Measurements from ENCODE around the gene TBC1D10B.
"Not testable (repeated sequence)": the region's sequence is repeated elsewhere in the genome, so short reads cannot be mapped to it uniquely, and the experiment has no call there.

The TBC1D10B gene

DNA sequence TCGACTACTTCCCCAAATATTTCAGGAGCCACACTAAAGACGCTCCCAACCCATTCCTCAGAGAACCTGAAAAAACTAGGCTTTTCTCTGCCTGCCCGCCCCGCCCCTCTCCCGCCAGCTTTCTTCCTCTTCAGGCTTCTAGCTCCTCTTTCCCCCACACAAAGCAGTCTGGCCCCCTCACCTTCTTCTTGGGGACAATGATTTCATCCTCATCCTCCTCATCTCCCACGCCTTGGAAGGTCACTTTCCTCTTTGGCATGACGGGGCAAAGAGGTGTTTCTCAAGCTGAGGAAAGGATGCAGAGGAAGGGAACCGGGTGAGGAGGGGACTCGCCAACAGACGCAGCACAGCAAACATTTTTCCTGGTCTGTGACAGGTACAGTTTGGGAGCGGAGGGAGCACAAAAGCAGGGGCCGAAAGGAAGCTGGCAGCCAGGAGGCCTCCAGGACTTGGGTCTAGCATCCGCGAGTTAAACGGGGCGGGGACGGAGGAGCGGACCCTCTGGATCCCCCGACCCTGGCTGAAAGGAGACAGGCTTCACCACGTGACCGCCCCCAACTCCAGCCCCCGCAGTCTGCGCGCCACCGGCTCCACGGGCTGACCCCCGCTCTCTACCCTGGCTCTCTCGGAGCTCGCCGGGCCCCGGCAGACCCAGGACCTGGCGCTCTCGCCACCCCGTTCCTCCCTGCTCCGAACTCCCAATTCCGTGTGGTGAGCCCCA, 15.7 kb downstream of the TBC1D10B start:
- no peak for DNase-seq

- no peak for DNase-seq
Measured at GRCh38 chr16:30353438-30354129, 16.7 kb downstream of the TBC1D10B start.

- no peak for DNase-seq
Measured at GRCh38 chr16:30352488-30353401, 17.5 kb downstream of the TBC1D10B start.

- no peak for DNase-seq
Measured at GRCh38 chr16:30351586-30352419, 18.5 kb downstream of the TBC1D10B start.

GRCh38 chr16:30351001-30351441, 19.3 kb downstream of the TBC1D10B start:
- DNase-seq: no peak

DNA sequence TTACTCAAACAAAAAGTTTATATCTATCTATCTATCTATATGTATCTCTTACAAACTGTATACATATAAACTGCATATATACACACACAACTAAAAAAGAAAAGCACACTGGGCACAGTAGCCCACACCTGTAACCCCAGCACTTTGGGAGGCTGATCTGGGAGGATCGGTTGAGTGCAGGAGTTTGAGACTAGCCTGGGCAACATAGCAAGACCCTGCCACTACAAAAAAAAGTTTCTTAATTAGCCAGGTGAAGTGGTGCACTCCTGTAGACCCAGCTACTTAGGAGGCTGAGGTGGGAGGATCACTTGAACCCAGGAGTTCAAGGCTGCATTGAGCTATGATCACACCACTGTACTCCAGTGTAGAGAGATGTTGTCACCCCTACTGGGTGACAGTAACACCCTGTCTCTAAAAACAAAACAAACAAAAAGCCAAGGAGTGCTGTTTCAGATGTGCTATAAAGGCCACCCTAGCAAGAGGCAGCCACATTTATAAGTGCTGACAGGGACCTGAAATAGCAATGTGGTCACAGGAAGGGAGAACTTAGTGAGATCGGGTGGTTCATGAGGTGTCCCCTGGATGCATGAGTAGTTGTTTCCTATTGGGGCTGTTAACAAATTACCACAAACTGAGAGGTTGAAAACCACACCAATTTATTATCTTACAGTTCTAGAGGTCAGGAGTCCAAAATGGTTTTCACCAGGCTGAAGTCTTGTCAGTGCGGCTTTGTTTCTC, 20.0 kb downstream of the TBC1D10B start:
- no peak for DNase-seq

DNA sequence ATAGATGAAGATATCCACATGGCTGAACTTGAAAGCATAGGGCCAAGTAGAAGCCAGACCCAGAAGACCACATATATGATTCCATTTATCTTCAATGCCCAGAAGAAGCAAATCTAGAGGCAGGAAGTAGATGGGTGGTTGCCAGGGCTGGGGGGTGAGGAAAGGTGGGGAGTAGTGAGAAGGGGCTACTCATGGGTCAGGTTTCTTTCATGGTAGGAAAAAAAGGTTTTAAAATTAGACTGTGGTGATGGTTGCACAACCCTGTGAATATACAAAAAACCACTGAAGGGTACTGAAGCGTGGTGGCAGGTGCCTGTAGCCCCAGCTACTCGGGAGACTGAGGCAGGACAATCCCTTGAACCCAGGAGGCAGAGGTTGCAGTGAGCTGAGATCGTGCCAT, 20.6 kb downstream of the TBC1D10B start:
- no peak for DNase-seq

GRCh38 chr16:30348929-30349328, 21.4 kb downstream of the TBC1D10B start:
- DNase-seq: no peak

GRCh38 chr16:30348113-30348512, 22.2 kb downstream of the TBC1D10B start:
- no peak for DNase-seq

- no peak for DNase-seq
Measured at GRCh38 chr16:30346286-30346685, 24.0 kb downstream of the TBC1D10B start.

GRCh38 chr16:30343491-30343820, 26.8 kb downstream of the TBC1D10B start:
- DNase-seq: not testable (repeated sequence)

DNA sequence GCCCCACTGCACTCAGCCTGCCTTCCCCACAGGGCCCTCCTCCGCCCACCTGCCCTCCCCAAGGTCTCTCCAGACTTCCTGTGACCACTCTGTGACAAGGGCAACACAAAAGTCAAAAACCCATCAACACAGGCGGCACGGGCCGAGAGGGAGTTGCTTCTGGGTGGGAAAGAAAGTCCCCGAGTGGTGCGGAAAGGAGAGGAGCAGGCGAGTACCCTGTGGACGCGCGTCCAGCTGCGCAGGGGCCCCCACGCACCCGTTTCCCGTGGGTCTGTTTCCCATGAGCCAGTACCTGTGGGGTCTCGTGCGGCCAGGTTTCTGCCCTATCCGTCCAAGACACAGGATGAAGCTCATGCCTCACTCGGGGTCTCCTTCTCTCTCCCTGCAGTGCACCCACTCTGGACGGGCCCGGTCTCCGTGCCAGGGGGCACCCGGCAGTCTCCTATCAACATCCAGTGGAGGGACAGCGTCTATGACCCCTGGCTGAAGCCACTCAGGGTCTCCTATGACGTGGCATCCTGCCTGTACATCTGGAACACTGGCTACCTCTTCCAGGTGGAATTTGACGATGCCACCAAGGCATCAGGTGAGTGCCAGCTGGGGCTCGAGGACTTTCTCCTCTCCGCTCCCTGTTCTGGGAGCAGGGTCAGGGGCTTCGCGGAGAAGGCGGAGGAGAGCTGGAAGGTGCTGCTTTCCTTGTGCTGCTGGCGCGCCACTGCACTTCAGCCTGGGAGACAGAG, 27.4 kb downstream of the TBC1D10B start:
- no peak for DNase-seq

DNA sequence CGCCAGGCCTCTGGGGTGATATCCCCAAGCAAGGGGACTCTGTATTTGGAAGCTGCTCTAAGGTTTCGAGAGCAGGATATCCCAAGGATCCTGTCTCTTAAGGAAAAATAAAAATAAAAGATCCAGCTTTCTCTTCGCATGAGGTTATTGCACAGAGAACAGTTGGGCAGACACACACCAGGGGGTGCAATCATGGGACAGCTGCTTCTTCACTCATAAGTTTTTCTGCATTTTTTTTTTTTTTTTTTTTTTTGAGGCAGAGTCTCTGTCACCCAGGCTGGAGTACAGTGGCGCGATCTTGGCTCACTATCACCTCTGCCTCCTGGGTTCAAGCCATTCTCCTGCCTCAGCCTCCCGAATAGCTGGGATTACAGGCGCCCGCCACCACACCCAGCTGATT, 28.3 kb downstream of the TBC1D10B start:
- DNase-seq: not testable (repeated sequence)

- no peak for DNase-seq
Measured at GRCh38 chr16:30340621-30341020, 29.7 kb downstream of the TBC1D10B start.

GRCh38 chr16:30338715-30339114, 31.6 kb downstream of the TBC1D10B start:
- DNase-seq: not testable (repeated sequence)

DNA sequence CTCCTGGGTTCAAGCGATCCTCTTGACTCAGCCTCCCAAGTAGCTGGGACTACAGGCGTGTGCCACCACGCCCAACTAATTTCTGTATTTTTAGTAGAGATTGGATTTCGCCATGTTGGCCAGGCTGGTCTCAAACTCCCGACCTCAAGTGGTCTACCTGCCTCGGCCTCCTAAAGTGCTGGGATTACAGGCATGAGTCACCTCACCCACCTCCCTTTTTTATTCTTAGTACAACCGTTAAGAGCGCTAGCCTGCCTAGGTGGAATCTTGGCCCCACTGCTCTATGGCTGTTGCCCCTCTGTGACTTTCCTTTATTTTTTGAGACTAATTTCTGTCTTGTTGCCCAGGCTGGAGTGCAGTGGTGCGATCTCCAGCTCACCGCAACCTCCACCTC, 32.3 kb downstream of the TBC1D10B start:
- not testable (repeated sequence) for DNase-seq

DNA sequence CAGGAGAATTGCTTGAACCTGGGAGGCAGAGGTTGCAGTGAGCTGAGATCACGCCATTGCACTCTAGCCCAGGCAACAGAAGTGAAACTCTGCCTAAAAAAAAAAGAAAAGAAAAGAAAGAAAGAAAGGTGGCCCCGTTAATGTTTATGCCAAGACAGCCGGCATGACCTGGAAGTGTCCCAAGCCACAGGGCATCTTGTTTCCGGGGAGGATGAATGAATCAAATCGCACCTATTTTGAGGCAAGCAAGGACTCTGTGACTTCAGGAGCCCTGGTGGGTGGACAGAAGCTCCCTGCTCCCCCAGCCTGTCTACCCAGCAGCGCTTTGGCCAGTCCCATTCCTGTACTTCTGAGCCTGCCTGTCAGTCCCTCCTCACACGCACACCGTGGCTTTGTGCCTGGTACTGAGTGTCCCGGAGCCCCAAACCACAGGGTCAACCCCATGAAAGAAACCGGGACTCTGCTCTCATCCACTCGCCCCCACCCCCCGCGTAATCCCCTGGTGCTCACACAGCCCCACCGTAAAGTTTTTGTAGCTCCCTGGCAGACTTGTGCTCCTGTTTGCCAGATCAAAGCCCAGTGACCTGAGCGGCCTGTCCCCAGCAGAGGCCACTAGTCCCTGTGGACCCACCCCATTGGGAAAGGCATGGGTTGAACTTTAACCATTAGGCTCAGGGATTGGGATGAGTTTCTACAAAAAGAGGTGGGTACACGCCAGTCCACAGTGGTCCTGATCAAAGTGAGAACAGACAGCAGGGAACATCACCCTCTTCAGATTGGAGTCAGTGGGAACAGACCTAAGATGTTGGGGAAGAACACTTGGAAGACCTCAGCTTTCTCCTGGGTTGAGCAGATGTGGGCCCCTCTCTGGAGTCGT, 34.5 kb downstream of the TBC1D10B start:
- no peak for DNase-seq

DNA sequence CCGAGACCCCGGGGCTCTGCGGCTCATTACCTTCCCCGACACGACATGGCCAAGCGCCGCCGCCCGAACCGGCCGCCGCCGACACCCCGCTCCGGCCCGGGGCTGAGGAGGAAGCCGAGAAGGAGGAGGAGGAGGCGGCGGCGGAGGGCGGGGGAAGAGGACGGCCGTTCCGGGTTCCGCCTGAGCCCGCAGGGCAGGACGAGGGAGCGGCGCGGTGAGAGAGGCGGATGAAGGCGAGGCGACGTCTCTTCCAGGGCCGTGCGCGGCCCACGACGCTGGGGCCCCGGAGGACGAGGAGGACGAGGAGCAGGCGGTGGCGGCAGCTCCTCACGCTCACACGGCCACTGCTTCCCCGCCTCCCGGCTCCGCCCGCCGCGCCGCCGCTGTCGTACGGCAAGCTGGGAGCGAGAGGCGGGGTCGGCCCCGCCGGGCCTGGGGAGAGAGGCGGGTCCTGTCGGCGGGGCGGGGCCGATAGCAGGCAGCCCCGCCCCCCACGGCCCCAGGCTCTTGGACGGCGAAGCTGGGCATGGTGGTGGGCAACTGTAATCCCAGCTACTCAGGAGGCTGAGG, 35.2 kb downstream of the TBC1D10B start:
- peak; percentile 82 for DNase-seq

DNA sequence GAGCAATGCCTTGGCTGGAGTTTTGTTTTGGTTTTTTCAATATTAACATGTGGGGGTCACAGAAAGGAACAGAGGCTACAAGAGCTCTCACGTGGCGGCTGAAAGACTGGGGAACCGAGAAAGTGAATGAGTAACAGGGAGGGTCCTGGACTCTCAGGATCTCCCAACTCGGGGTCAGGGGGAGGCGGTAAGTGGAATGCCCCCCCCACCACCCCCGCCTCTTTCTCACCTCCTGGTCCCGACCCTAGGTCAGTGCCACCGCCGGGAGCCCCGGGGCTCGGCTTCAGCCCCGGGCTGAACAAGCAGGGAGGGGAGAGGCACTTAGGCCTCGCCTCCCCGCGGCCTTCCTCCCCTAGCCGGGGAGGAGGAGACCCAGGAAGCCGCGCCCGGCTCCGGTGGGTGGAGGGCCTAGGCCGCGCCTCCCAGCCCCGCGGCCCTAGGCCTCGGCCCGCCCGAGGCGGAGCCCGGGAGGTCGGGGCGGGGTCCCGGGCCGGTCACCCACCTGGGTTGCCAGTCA, 35.8 kb downstream of the TBC1D10B start:
- peak; percentile 85 for DNase-seq
